ENCODE data around the gene LIPG. TPM values are rescaled to one million over a fixed set of nuclear protein-coding genes. Genes with fewer than 3 reads are reported as not detected.

The LIPG gene
- total RNA-seq, 1 experiment from 2014 or later, result 44.0 TPM

DNA sequence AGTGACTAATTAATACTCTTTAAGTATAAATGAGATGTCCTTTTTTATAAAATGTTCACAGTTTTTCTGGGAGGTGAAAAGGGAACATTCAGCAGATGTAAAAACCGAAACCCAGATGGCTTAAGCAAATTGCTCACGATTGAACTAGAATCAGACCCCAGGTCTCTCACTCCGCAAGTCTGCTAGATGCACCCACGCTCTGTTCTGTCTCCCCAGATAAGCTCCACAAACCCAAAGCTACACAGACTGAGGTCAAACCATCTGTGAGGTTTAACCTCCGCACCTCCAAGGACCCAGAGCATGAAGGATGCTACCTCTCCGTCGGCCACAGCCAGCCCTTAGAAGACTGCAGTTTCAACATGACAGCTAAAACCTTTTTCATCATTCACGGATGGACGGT, 3.2 kb downstream of the LIPG start:
- no peaks in the 10 kb centered on the region for H3K9me3 Mint-ChIP-seq (ENCODE audit: low read depth, unreplicated experiment)
- DNase-seq, result no peak
- H3K27ac Mint-ChIP-seq (ENCODE audit: unreplicated experiment), result no peak overlapping the region
- intact Hi-C loops (cut with micrococcal nuclease; ENCODE audit: unreplicated experiment), result no loop called here
- BruUV-seq (replicated peaks), result no TSS peak
- peaks cover 16% of the 10 kb centered on the region for H3K4me1 Mint-ChIP-seq (ENCODE audit: low read depth, unreplicated experiment)
- CTCF ChIA-PET, result no interaction called here
- no peaks in the 10 kb centered on the region for H3K27me3 Mint-ChIP-seq (ENCODE audit: unreplicated experiment)
- no peak overlapping the region for H3K4me3 Mint-ChIP-seq (ENCODE audit: low read depth, unreplicated experiment)
- TF ChIP-seq, protein P1, sequence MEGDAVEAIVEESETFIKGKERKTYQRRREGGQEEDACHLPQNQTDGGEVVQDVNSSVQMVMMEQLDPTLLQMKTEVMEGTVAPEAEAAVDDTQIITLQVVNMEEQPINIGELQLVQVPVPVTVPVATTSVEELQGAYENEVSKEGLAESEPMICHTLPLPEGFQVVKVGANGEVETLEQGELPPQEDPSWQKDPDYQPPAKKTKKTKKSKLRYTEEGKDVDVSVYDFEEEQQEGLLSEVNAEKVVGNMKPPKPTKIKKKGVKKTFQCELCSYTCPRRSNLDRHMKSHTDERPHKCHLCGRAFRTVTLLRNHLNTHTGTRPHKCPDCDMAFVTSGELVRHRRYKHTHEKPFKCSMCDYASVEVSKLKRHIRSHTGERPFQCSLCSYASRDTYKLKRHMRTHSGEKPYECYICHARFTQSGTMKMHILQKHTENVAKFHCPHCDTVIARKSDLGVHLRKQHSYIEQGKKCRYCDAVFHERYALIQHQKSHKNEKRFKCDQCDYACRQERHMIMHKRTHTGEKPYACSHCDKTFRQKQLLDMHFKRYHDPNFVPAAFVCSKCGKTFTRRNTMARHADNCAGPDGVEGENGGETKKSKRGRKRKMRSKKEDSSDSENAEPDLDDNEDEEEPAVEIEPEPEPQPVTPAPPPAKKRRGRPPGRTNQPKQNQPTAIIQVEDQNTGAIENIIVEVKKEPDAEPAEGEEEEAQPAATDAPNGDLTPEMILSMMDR (IDR thresholded peaks at IDR 0.05; ENCODE audit: unreplicated experiment), result no peak
- peaks cover 80% of the 10 kb centered on the region for H3K36me3 Mint-ChIP-seq (ENCODE audit: insufficient read depth, unreplicated experiment)

GRCh38 chr18:49565612-49566011, 3.8 kb downstream of the LIPG start:
- H3K27me3 Mint-ChIP-seq (ENCODE audit: unreplicated experiment), result no peaks in the 10 kb centered on the region
- H3K36me3 Mint-ChIP-seq (ENCODE audit: insufficient read depth, unreplicated experiment), result peaks cover 78% of the 10 kb centered on the region
- no TSS peak for BruUV-seq (replicated peaks)
- no peak for DNase-seq
- peaks cover 16% of the 10 kb centered on the region for H3K4me1 Mint-ChIP-seq (ENCODE audit: low read depth, unreplicated experiment)
- H3K9me3 Mint-ChIP-seq (ENCODE audit: low read depth, unreplicated experiment), result no peaks in the 10 kb centered on the region
- CTCF ChIA-PET, result no interaction called here
- no peak overlapping the region for H3K27ac Mint-ChIP-seq (ENCODE audit: unreplicated experiment)
- no peak overlapping the region for H3K4me3 Mint-ChIP-seq (ENCODE audit: low read depth, unreplicated experiment)
- intact Hi-C loops (cut with micrococcal nuclease; ENCODE audit: unreplicated experiment), result no loop called here
- TF ChIP-seq, protein P1 (IDR thresholded peaks at IDR 0.05; ENCODE audit: unreplicated experiment), result no peak

DNA sequence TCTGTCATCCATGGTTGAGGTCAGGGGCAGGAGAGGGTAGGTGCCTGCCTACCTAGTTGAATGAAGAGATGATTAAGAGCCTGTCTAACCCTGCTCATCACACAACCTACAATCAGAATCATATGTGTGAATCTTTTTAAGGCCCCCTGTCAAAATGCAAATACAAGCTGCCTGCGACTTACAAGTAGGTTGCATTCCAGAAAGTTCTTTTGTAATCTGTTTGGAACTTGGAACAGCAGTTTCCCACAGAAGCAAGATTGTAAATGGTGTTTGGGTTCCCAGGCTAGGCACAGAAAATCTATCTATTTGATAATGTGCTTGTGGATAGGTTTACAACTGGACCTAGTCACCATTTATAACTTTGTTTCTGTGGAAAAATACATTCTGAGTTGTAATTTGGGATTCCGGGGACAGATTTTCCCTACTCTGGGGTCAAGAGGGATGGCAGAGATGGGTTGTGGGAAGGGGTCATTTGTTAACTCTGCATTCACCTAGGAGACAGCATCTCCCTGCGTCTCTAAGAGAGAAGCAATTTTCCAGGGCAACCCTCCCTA, 4.4 kb downstream of the LIPG start:
- Mint-ChIP-seq H3K4me1 (ENCODE audit: low read depth, unreplicated experiment) (peaks cover 16% of the 10 kb centered on the region), H3K36me3 (ENCODE audit: insufficient read depth, unreplicated experiment) (peaks cover 78% of the 10 kb centered on the region), H3K9me3 (ENCODE audit: low read depth, unreplicated experiment) (no peaks in the 10 kb centered on the region), H3K4me3 (ENCODE audit: low read depth, unreplicated experiment) (no peak overlapping the region), H3K27ac (ENCODE audit: unreplicated experiment) (no peak overlapping the region), H3K27me3 (ENCODE audit: unreplicated experiment) (no peaks in the 10 kb centered on the region)
- no TSS peak for BruUV-seq (replicated peaks)
- intact Hi-C loops (cut with micrococcal nuclease; ENCODE audit: unreplicated experiment), result no loop called here
- TF ChIP-seq, protein P1 (IDR thresholded peaks at IDR 0.05; ENCODE audit: unreplicated experiment), result no peak
- CTCF ChIA-PET, result no interaction called here
- DNase-seq, result no peak

DNA sequence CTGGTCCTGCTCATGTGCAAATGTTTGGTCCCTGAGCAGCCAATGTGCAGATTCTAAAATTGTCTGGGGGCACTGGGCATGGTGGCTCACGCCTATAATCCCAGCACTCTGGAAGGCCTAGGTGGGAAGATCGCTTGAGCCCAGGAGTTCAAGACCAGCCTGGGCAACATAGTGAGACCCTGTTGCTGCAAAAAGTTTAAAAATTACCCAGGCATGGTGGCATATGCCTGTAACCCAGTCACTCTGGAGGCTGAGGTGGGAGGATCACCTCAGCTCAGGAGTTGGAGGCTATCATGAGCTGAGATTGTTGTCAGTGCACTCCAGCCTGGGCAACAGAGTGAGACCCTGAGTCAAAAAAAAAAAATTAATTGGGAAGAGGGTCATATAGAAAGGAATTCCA, 5.1 kb downstream of the LIPG start:
- CTCF ChIA-PET, result no interaction called here
- Mint-ChIP-seq H3K27me3 (ENCODE audit: unreplicated experiment) (no peaks in the 10 kb centered on the region), H3K9me3 (ENCODE audit: low read depth, unreplicated experiment) (no peaks in the 10 kb centered on the region), H3K27ac (ENCODE audit: unreplicated experiment) (no peak overlapping the region), H3K4me1 (ENCODE audit: low read depth, unreplicated experiment) (peaks cover 16% of the 10 kb centered on the region), H3K36me3 (ENCODE audit: insufficient read depth, unreplicated experiment) (peaks cover 72% of the 10 kb centered on the region), H3K4me3 (ENCODE audit: low read depth, unreplicated experiment) (no peak overlapping the region)
- no peak for DNase-seq
- intact Hi-C loops (cut with micrococcal nuclease; ENCODE audit: unreplicated experiment), result no loop called here
- no TSS peak for BruUV-seq (replicated peaks)
- TF ChIP-seq, protein P1 (IDR thresholded peaks at IDR 0.05; ENCODE audit: unreplicated experiment), result no peak
